DND-41 (cell line): ENCODE data around the gene PTPRD.
"Not testable (repeated sequence)": the region's sequence is repeated elsewhere in the genome, so short reads cannot be mapped to it uniquely, and the experiment has no call there.

Experiments
- ATAC-seq: fragments of 200-7000 bp; cut with Tn5 transposase; 3 replicates; pipeline ENCODE4 v1.9.1; 2021; ENCODE audit warnings: low read depth; ENCODE audit not compliant: insufficient read depth
- DNase-seq: peaks from one replicate; pipeline ENCODE4 v3.0.0-alpha.2; 2020
- H2AFZ ChIP-seq: 2 replicates; pipeline ENCODE4 v1.6.0; 2012; ENCODE audit warnings: low read depth, low read length
- H3K27ac ChIP-seq: 2 replicates; pipeline ENCODE4 v1.5.1; 2012; ENCODE audit warnings: low read length, inconsistent platforms
- H3K27me3 ChIP-seq: fragments of 200-600 bp; sonication (generic); 2 replicates; pipeline ENCODE4 v1.6.0; 2012; ENCODE audit warnings: low read length, mild to moderate bottlenecking, inconsistent platforms; ENCODE audit not compliant: insufficient read depth, poor library complexity
- H3K36me3 ChIP-seq: 2 replicates; pipeline ENCODE4 v1.5.1; 2012; ENCODE audit warnings: low read length, inconsistent platforms; ENCODE audit not compliant: insufficient read depth
- H3K4me1 ChIP-seq: 2 replicates; pipeline ENCODE4 v1.5.1; 2012; ENCODE audit warnings: mild to moderate bottlenecking, low read length; ENCODE audit not compliant: insufficient read depth
- H3K4me2 ChIP-seq: 2 replicates; pipeline ENCODE4 v1.6.0; 2012; ENCODE audit warnings: mild to moderate bottlenecking, moderate library complexity, low read length, inconsistent platforms; ENCODE audit not compliant: insufficient read depth
- H3K4me3 ChIP-seq, 2 experiments: fragments of 200-600 bp in 1 of 2; shearing (Covaris generic) in 1 of 2; 2 replicates each; pipeline ENCODE4 v1.5.1; 2012 to 2016; ENCODE audit warnings: inconsistent platforms in 2 of 2, low read length in 2 of 2, mild to moderate bottlenecking in 2 of 2, low read depth in 1 of 2, moderate library complexity in 1 of 2
- H3K79me2 ChIP-seq: 2 replicates; pipeline ENCODE4 v1.6.0; 2012; ENCODE audit warnings: low read length, inconsistent platforms; ENCODE audit not compliant: insufficient read depth
- H3K9ac ChIP-seq: 2 replicates; pipeline ENCODE4 v1.6.0; 2012; ENCODE audit warnings: low read depth, mild to moderate bottlenecking, inconsistent platforms, low read length, moderate library complexity
- H3K9me3 ChIP-seq: 2 replicates; pipeline ENCODE4 v1.5.1; 2012; ENCODE audit warnings: low read length, moderate library complexity, mild to moderate bottlenecking, inconsistent platforms; ENCODE audit not compliant: insufficient read depth, severe bottlenecking
- H4K20me1 ChIP-seq: 2 replicates; pipeline ENCODE4 v1.6.0; 2012; ENCODE audit warnings: low read length; ENCODE audit not compliant: insufficient read depth
- CTCF ChIP-seq: IDR thresholded peaks from 2 replicates; pipeline ENCODE4 v1.5.1; 2012; ENCODE audit warnings: borderline replicate concordance, low read length, moderate library complexity, mild to moderate bottlenecking; ENCODE audit not compliant: poor library complexity, severe bottlenecking; ENCODE audit errors: extremely low read depth
- EZH2 ChIP-seq: IDR thresholded peaks from 3 replicates; pipeline ENCODE4 v1.6.1; 2012; ENCODE audit warnings: borderline replicate concordance, low read depth, mild to moderate bottlenecking, moderate library complexity, low read length, inconsistent platforms; ENCODE audit not compliant: severe bottlenecking

Gene PTPRD

GRCh38 chr9:9100070-9100469 is 1512.7 kb downstream of the PTPRD start:
- no peaks in the 10 kb centered on the region for H3K9me3 ChIP-seq
- H3K79me2 ChIP-seq = no peaks in the 10 kb centered on the region
- no peak overlapping the region for H3K27ac ChIP-seq
- no peak overlapping the region for H2AFZ ChIP-seq
- TF ChIP-seq EZH2 (no peak), CTCF (no peak)
- no peak overlapping the region for H3K4me3 ChIP-seq
- DNase-seq = no peak
- H3K36me3 ChIP-seq = no peaks in the 10 kb centered on the region
- H3K4me1 ChIP-seq = no peaks in the 10 kb centered on the region
- H3K9ac ChIP-seq = no peak overlapping the region
- no peak for ATAC-seq
- H3K27me3 ChIP-seq = no peaks in the 10 kb centered on the region
- no peak overlapping the region for H3K4me2 ChIP-seq
- H4K20me1 ChIP-seq = no peaks in the 10 kb centered on the region

GRCh38 chr9:9099646-9100045 is 1513.2 kb downstream of the PTPRD start:
- Histone ChIP-seq H3K4me2 (no peak overlapping the region), H3K9ac (no peak overlapping the region), H3K4me3 (no peak overlapping the region), H3K4me1 (no peaks in the 10 kb centered on the region), H3K27me3 (no peaks in the 10 kb centered on the region), H3K27ac (no peak overlapping the region), H3K9me3 (no peaks in the 10 kb centered on the region), H3K36me3 (no peaks in the 10 kb centered on the region), H2AFZ (no peak overlapping the region), H3K79me2 (no peaks in the 10 kb centered on the region), H4K20me1 (no peaks in the 10 kb centered on the region)
- ATAC-seq (no peak), DNase-seq (no peak)
- TF ChIP-seq EZH2 (no peak), CTCF (no peak)

- not testable (repeated sequence) for H3K36me3 ChIP-seq, H3K27me3 ChIP-seq, H3K9ac ChIP-seq, H3K79me2 ChIP-seq, H3K4me1 ChIP-seq, DNase-seq, ATAC-seq, H4K20me1 ChIP-seq, H2AFZ ChIP-seq, H3K9me3 ChIP-seq, H3K27ac ChIP-seq, H3K4me3 ChIP-seq, H3K4me2 ChIP-seq
Observed at GRCh38 chr9:9097254-9097653, 1515.5 kb downstream of the PTPRD start.

GRCh38 chr9:9091387-9091786 is 1521.4 kb downstream of the PTPRD start:
- Histone ChIP-seq H4K20me1 (no peaks in the 10 kb centered on the region), H3K9ac (no peak overlapping the region), H3K79me2 (no peaks in the 10 kb centered on the region), H3K27ac (no peak overlapping the region), H3K4me3 (no peak overlapping the region), H3K4me2 (no peak overlapping the region), H3K27me3 (no peaks in the 10 kb centered on the region), H3K36me3 (no peaks in the 10 kb centered on the region), H2AFZ (no peak overlapping the region), H3K9me3 (no peaks in the 10 kb centered on the region), H3K4me1 (no peaks in the 10 kb centered on the region)
- DNase-seq = no peak
- TF ChIP-seq EZH2 = no peak
- no peak for ATAC-seq

GRCh38 chr9:9079473-9079872 is 1533.3 kb downstream of the PTPRD start:
- Histone ChIP-seq H3K4me1 (no peaks in the 10 kb centered on the region), H4K20me1 (no peaks in the 10 kb centered on the region), H3K9me3 (no peaks in the 10 kb centered on the region), H3K27ac (no peak overlapping the region), H3K4me2 (no peak overlapping the region), H2AFZ (no peak overlapping the region), H3K36me3 (no peaks in the 10 kb centered on the region), H3K9ac (no peak overlapping the region), H3K4me3 (no peak overlapping the region), H3K27me3 (no peaks in the 10 kb centered on the region), H3K79me2 (no peaks in the 10 kb centered on the region)
- no peak for DNase-seq
- no peak for ATAC-seq
- TF ChIP-seq CTCF (no peak), EZH2 (no peak)
